CD4-positive, alpha-beta T cell (primary cell): ENCODE measurements around the gene MYBPHL. TPM values are rescaled to one million over a fixed set of nuclear protein-coding genes. Genes with fewer than 3 reads are reported as not detected.

Experiments used
- ATAC-seq: fragments of 200-7000 bp; cut with Tn5 transposase; one replicate; pipeline ENCODE4 v1.10.0; 2022; ENCODE audit warnings: mild to moderate bottlenecking; ENCODE audit not compliant: poor library complexity
- CTCF ChIA-PET: fragments of 350-600 bp; sonication (Branson Sonifier 250); formaldehyde crosslinking; loops from one replicate; lab custom pipeline; 2021; ENCODE audit warnings: antibody characterized with exemption, inconsistent platforms; lab: Charles Lee
- POLR2A ChIA-PET: fragments of 350-600 bp; sonication (Branson Sonifier 250); formaldehyde crosslinking; loops from one replicate; lab custom pipeline; 2021; ENCODE audit warnings: antibody characterized with exemption, inconsistent platforms; lab: Charles Lee
- DNase-seq, 14 experiments: peaks; one replicate each; pipeline ENCODE4 v3.0.0-alpha.2; 2013 to 2020; ENCODE audit warnings: mixed read lengths in 2 of 14
- H3K27ac ChIP-seq, 2 donors: one replicate each; pipeline versions ENCODE4 v1.5.1 to v1.7.0; 2013; ENCODE audit warnings: low read length in 2 of 2, low read depth in 1 of 2, mild to moderate bottlenecking in 1 of 2
- H3K27me3 ChIP-seq, 2 experiments: 1 replicate in 1 of 2; 2 replicates in 1 of 2; pipeline versions ENCODE4 v1.6.1 to v1.7.0; 2013; ENCODE audit warnings: low read length in 2 of 2, control low read depth in 1 of 2, mild to moderate bottlenecking in 1 of 2, moderate library complexity in 1 of 2; ENCODE audit not compliant: insufficient read depth in 2 of 2, control insufficient read depth in 1 of 2
- H3K36me3 ChIP-seq: one replicate; pipeline ENCODE4 v1.6.1; 2013; ENCODE audit warnings: low read length, control low read depth; ENCODE audit not compliant: insufficient read depth
- H3K4me1 ChIP-seq: one replicate; pipeline ENCODE4 v1.6.1; 2013; ENCODE audit warnings: low read length, control low read depth; ENCODE audit not compliant: insufficient read depth
- H3K4me3 ChIP-seq: one replicate; pipeline ENCODE4 v1.5.1; 2013; ENCODE audit warnings: mild to moderate bottlenecking, low read length, moderate library complexity
- H3K9me3 ChIP-seq, 2 experiments: 1 replicate in 1 of 2; 2 replicates in 1 of 2; pipeline versions ENCODE4 v1.6.1 to v1.7.0; 2013; ENCODE audit warnings: low read length in 2 of 2, mild to moderate bottlenecking in 2 of 2, control low read depth in 1 of 2, moderate library complexity in 1 of 2; ENCODE audit not compliant: control insufficient read depth in 1 of 2, insufficient read depth in 1 of 2
- H3K27ac Mint-ChIP-seq: one replicate; pipeline ENCODE4 v1.8.0; 2020; ENCODE audit warnings: mixed read lengths
- H3K27me3 Mint-ChIP-seq: one replicate; pipeline ENCODE4 v1.8.0; 2021; ENCODE audit warnings: mixed read lengths
- H3K36me3 Mint-ChIP-seq: one replicate; pipeline ENCODE4 v1.8.0; 2021; ENCODE audit warnings: low read depth, mixed read lengths
- H3K4me1 Mint-ChIP-seq: one replicate; pipeline ENCODE4 v1.8.0; 2021; ENCODE audit warnings: low read depth, mixed read lengths
- H3K4me3 Mint-ChIP-seq: one replicate; pipeline ENCODE4 v1.8.0; 2020; ENCODE audit warnings: mild to moderate bottlenecking, mixed read lengths
- H3K9me3 Mint-ChIP-seq: one replicate; pipeline ENCODE4 v1.8.0; 2020; ENCODE audit warnings: mixed read lengths
- intact Hi-C, 2 experiments: fragments of 100-400 bp; cut with DNase I in 1 of 2; cut with micrococcal nuclease in 1 of 2; formaldehyde crosslinking; loops; one replicate each; pipeline versions ENCODE4 v1.15.1 to v1.9.0; 2023 to 2025; cut with DNase I, micrococcal nuclease
- total RNA-seq, 174 experiments: library from RNA in 2 of 174; stranded (reverse) in 2 of 174; gene quantifications; one replicate each; pipeline ENCODE4 v1.2.3 and lab custom pipeline; 2021 to 2026
- TF ChIP-seq, protein P1 (sequence below): fragments of 200-600 bp; IDR thresholded peaks from one replicate; pipeline ENCODE4 v1.8.0; 2022; ENCODE audit warnings: antibody characterized with exemption, mild to moderate bottlenecking

Gene MYBPHL
- total RNA-seq, 2 experiments from 2014 or later, result not detected

DNA sequence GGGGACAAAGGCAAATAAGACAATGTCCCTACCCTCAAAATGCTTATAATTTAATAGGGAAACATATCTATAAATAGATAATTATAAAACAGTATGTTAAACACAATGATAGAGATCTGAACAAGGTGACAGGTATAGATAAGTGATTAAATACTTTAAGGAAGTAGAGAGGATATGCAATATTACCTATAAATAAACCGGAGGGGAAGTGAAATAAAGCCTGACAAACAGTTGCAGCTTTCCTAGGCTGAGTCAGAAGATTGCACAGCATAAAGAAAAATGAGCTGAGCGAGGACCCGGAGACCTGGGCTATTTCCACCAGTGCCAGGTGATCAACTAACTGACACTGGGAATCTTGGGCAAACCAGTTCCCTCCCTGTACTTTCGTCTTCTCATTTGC is 12.3 kb downstream of the MYBPHL start:
- intact Hi-C loops, result no loop called here
- Histone ChIP-seq H3K27ac (no peak overlapping the region), H3K36me3 (no peaks in the 10 kb centered on the region), H3K4me1 (no peaks in the 10 kb centered on the region), H3K27me3 (peaks cover 2 to 12% of the 10 kb centered on the region in 2 experiments), H3K4me3 (no peak overlapping the region), H3K9me3 (no peaks in the 10 kb centered on the region)
- peaks cover 42% of the 10 kb centered on the region for H3K27me3 Mint-ChIP-seq
- ATAC-seq (no peak), DNase-seq (no peak)
- H3K4me1 Mint-ChIP-seq, result no peaks in the 10 kb centered on the region
- H3K27ac Mint-ChIP-seq, result no peak overlapping the region
- no peak overlapping the region for H3K4me3 Mint-ChIP-seq
- POLR2A ChIA-PET, result no interaction called here
- no peaks in the 10 kb centered on the region for H3K36me3 Mint-ChIP-seq
- TF ChIP-seq, protein P1, sequence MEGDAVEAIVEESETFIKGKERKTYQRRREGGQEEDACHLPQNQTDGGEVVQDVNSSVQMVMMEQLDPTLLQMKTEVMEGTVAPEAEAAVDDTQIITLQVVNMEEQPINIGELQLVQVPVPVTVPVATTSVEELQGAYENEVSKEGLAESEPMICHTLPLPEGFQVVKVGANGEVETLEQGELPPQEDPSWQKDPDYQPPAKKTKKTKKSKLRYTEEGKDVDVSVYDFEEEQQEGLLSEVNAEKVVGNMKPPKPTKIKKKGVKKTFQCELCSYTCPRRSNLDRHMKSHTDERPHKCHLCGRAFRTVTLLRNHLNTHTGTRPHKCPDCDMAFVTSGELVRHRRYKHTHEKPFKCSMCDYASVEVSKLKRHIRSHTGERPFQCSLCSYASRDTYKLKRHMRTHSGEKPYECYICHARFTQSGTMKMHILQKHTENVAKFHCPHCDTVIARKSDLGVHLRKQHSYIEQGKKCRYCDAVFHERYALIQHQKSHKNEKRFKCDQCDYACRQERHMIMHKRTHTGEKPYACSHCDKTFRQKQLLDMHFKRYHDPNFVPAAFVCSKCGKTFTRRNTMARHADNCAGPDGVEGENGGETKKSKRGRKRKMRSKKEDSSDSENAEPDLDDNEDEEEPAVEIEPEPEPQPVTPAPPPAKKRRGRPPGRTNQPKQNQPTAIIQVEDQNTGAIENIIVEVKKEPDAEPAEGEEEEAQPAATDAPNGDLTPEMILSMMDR, result no peak
- CTCF ChIA-PET, result no interaction called here
- H3K9me3 Mint-ChIP-seq, result no peaks in the 10 kb centered on the region

GRCh38 chr1:109293026-109293425 is 13.8 kb downstream of the MYBPHL start:
- CTCF ChIA-PET, result no interaction called here
- no peak for DNase-seq
- no peaks in the 10 kb centered on the region for H3K36me3 ChIP-seq

GRCh38 chr1:109292364-109292763 is 14.4 kb downstream of the MYBPHL start:
- intact Hi-C loops, result no loop called here
- no peaks in the 10 kb centered on the region for H3K36me3 Mint-ChIP-seq
- peaks cover 30% of the 10 kb centered on the region for H3K27me3 Mint-ChIP-seq
- ATAC-seq (no peak), DNase-seq (no peak)
- H3K27me3 ChIP-seq, result peaks cover under 1 to 5% of the 10 kb centered on the region in 2 experiments
- H3K9me3 Mint-ChIP-seq, result no peaks in the 10 kb centered on the region
- ChIA-PET POLR2A (interaction anchor here (0.8 kb wide), 1 partner anchor 10 kb away, joined by 3 read pairs; the partner anchor contains the start of gene PSRC1), CTCF (no interaction called here)
- H3K9me3 ChIP-seq, result no peaks in the 10 kb centered on the region
- TF ChIP-seq, protein P1, result no peak
- no peak overlapping the region for H3K4me3 ChIP-seq
- no peaks in the 10 kb centered on the region for H3K36me3 ChIP-seq
- H3K4me1 ChIP-seq, result no peaks in the 10 kb centered on the region
- H3K27ac ChIP-seq, result no peak overlapping the region
- H3K4me1 Mint-ChIP-seq, result no peaks in the 10 kb centered on the region
- no peak overlapping the region for H3K4me3 Mint-ChIP-seq
- no peak overlapping the region for H3K27ac Mint-ChIP-seq

More at GRCh38 chr1:109293026-109293425, 13.8 kb downstream of the MYBPHL start:
- no peaks in the 10 kb centered on the region for H3K9me3 ChIP-seq
- no peak overlapping the region for H3K27ac ChIP-seq
- Mint-ChIP-seq H3K36me3 (no peaks in the 10 kb centered on the region), H3K9me3 (no peaks in the 10 kb centered on the region), H3K4me1 (no peaks in the 10 kb centered on the region), H3K4me3 (no peak overlapping the region), H3K27me3 (peaks cover 30% of the 10 kb centered on the region), H3K27ac (no peak overlapping the region)
- H3K4me3 ChIP-seq, result no peak overlapping the region
- POLR2A ChIA-PET, result interaction anchor here (0.8 kb wide), 1 partner anchor 10 kb away, joined by 3 read pairs; the partner anchor contains the start of gene PSRC1
- intact Hi-C loops, result no loop called here
- no peaks in the 10 kb centered on the region for H3K4me1 ChIP-seq
- ATAC-seq, result no peak
- TF ChIP-seq, protein P1, result no peak
- H3K27me3 ChIP-seq, result peaks cover 2 to 11% of the 10 kb centered on the region in 2 experiments
